H9 (cell line): Measurements from ENCODE around the gene DSCAM. TPM values are rescaled to one million over a fixed set of nuclear protein-coding genes. Genes with fewer than 3 reads are reported as not detected.

Source experiments
- DNase-seq: peaks from one replicate; pipeline ENCODE4 v3.0.0-alpha.2; 2017
- H2AFZ ChIP-seq: one replicate; pipeline ENCODE4 v1.6.1; 2013; ENCODE audit warnings: mild to moderate bottlenecking, low read length, control low read depth, moderate library complexity
- H2AK5ac ChIP-seq: 2 replicates; pipeline ENCODE4 v1.6.1; 2013; ENCODE audit warnings: low read length, control low read depth, mixed read lengths; ENCODE audit not compliant: insufficient read length
- H2BK120ac ChIP-seq: one replicate; pipeline ENCODE4 v1.6.1; 2013; ENCODE audit warnings: low read depth, mild to moderate bottlenecking, low read length, control low read depth, inconsistent platforms; ENCODE audit not compliant: poor library complexity, severe bottlenecking
- H2BK12ac ChIP-seq: 2 replicates; pipeline ENCODE4 v1.6.1; 2013; ENCODE audit warnings: low read length, control low read depth, mixed read lengths, low read depth; ENCODE audit not compliant: insufficient read length
- H2BK15ac ChIP-seq: 2 replicates; pipeline ENCODE4 v1.6.1; 2013; ENCODE audit warnings: low read depth, low read length, control low read depth
- H2BK20ac ChIP-seq: one replicate; pipeline ENCODE4 v1.6.1; 2013; ENCODE audit warnings: low read depth, mild to moderate bottlenecking, low read length, control low read depth, inconsistent platforms; ENCODE audit not compliant: poor library complexity, severe bottlenecking
- H2BK5ac ChIP-seq: 2 replicates; pipeline ENCODE4 v1.6.1; 2013; ENCODE audit warnings: low read length, control low read depth, mixed read lengths; ENCODE audit not compliant: insufficient read length
- H3K14ac ChIP-seq: 2 replicates; pipeline ENCODE4 v1.6.1; 2013; ENCODE audit warnings: low read length, control low read depth; ENCODE audit not compliant: insufficient read depth
- H3K18ac ChIP-seq: 2 replicates; pipeline ENCODE4 v1.6.1; 2013; ENCODE audit warnings: low read depth, mild to moderate bottlenecking, mixed read lengths, low read length, control low read depth; ENCODE audit not compliant: insufficient read length
- H3K23ac ChIP-seq: 2 replicates; pipeline ENCODE4 v1.6.1; 2013; ENCODE audit warnings: low read length, control low read depth, mixed read lengths, low read depth; ENCODE audit not compliant: insufficient read length
- H3K23me2 ChIP-seq: 2 replicates; pipeline ENCODE4 v1.6.1; 2013; ENCODE audit warnings: low read depth, mild to moderate bottlenecking, mixed read lengths, low read length, control low read depth; ENCODE audit not compliant: insufficient read length, poor library complexity, severe bottlenecking
- H3K27ac ChIP-seq: 2 replicates; pipeline ENCODE4 v1.5.1; 2013; ENCODE audit warnings: low read length, control low read depth, mixed read lengths, low read depth; ENCODE audit not compliant: insufficient read length
- H3K27me3 ChIP-seq: 2 replicates; pipeline ENCODE4 v1.6.1; 2013; ENCODE audit warnings: low read length, control low read depth, inconsistent platforms; ENCODE audit not compliant: insufficient read depth
- H3K4ac ChIP-seq: 2 replicates; pipeline ENCODE4 v1.6.1; 2013; ENCODE audit warnings: low read depth, mild to moderate bottlenecking, control low read depth, inconsistent platforms, low read length, moderate library complexity
- H3K4me1 ChIP-seq: 2 replicates; pipeline ENCODE4 v1.6.1; 2013; ENCODE audit warnings: low read length, control low read depth, inconsistent platforms; ENCODE audit not compliant: insufficient read depth
- H3K4me2 ChIP-seq: 2 replicates; pipeline ENCODE4 v1.6.1; 2013; ENCODE audit warnings: low read length, control low read depth, mixed read lengths; ENCODE audit not compliant: insufficient read length, insufficient read depth
- H3K56ac ChIP-seq: 2 replicates; pipeline ENCODE4 v1.6.1; 2013; ENCODE audit warnings: low read depth, mild to moderate bottlenecking, mixed read lengths, low read length, control low read depth; ENCODE audit not compliant: insufficient read length
- H3K79me1 ChIP-seq: 2 replicates; pipeline ENCODE4 v1.6.1; 2013; ENCODE audit warnings: low read depth, mild to moderate bottlenecking, moderate library complexity, low read length, control low read depth, inconsistent platforms; ENCODE audit not compliant: insufficient read depth, poor library complexity, severe bottlenecking
- H3K79me2 ChIP-seq: 2 replicates; pipeline ENCODE4 v1.6.1; 2013; ENCODE audit warnings: low read length, control low read depth, inconsistent platforms; ENCODE audit not compliant: insufficient read depth
- H3K9ac ChIP-seq: 2 replicates; pipeline ENCODE4 v1.6.1; 2013; ENCODE audit warnings: low read length, control low read depth, mixed read lengths; ENCODE audit not compliant: insufficient read length; ENCODE audit errors: extremely low read depth
- H3K9me3 ChIP-seq: one replicate; pipeline ENCODE4 v1.6.1; 2013; ENCODE audit warnings: low read depth, low read length, inconsistent platforms; ENCODE audit not compliant: control insufficient read depth
- H3T11ph ChIP-seq: one replicate; pipeline ENCODE4 v1.6.1; 2013; ENCODE audit warnings: mild to moderate bottlenecking, low read length, control low read depth, inconsistent platforms
- H4K20me1 ChIP-seq: one replicate; pipeline ENCODE4 v1.6.1; 2013; ENCODE audit not compliant: control insufficient read depth, insufficient read length, insufficient read depth
- H4K5ac ChIP-seq: 2 replicates; pipeline ENCODE4 v1.6.1; 2013; ENCODE audit warnings: low read depth, mild to moderate bottlenecking, mixed read lengths, low read length, control low read depth; ENCODE audit not compliant: insufficient read length
- H4K8ac ChIP-seq: replicated peaks from 2 replicates; pipeline ENCODE4 v1.6.1; 2013; ENCODE audit warnings: low read length, control low read depth, mixed read lengths, low read depth; ENCODE audit not compliant: insufficient read length
- H4K91ac ChIP-seq: 2 replicates; pipeline ENCODE4 v1.6.1; 2013; ENCODE audit warnings: low read depth, mild to moderate bottlenecking, moderate library complexity, mixed read lengths, low read length, control low read depth; ENCODE audit not compliant: insufficient read length
- H3K27ac Mint-ChIP-seq, 3 experiments: 2 replicates in 2 of 3; 3 replicates in 1 of 3; pipeline ENCODE4 v1.8.0; 2020 to 2021; ENCODE audit warnings: mixed read lengths in 3 of 3, mild to moderate bottlenecking in 1 of 3, moderate library complexity in 1 of 3
- H3K27me3 Mint-ChIP-seq: 2 replicates; pipeline ENCODE4 v1.8.0; 2021; ENCODE audit warnings: low read depth, mild to moderate bottlenecking, moderate library complexity, mixed read lengths
- H3K36me3 Mint-ChIP-seq, 3 experiments: 2 replicates in 2 of 3; 3 replicates in 1 of 3; pipeline ENCODE4 v1.8.0; 2020 to 2021; ENCODE audit warnings: low read depth in 3 of 3, mixed read lengths in 3 of 3; ENCODE audit not compliant: insufficient read depth in 1 of 3
- H3K4me1 Mint-ChIP-seq, 2 experiments: 2 replicates each; pipeline ENCODE4 v1.8.0; 2020; ENCODE audit warnings: mixed read lengths in 2 of 2
- H3K4me3 Mint-ChIP-seq, 2 experiments: 2 replicates in 1 of 2; 3 replicates in 1 of 2; pipeline ENCODE4 v1.8.0; 2020 to 2021; ENCODE audit warnings: mild to moderate bottlenecking in 2 of 2, mixed read lengths in 2 of 2, moderate library complexity in 1 of 2
- H3K9me3 Mint-ChIP-seq, 2 experiments: 2 replicates in 1 of 2; 3 replicates in 1 of 2; pipeline ENCODE4 v1.8.0; 2020; ENCODE audit warnings: mild to moderate bottlenecking in 2 of 2, mixed read lengths in 2 of 2, moderate library complexity in 1 of 2
- WGBS: extraction: QIAGEN DNeasy Blood & Tissue Kit; methylation state at CpG from one replicate; pipeline ENCODE4 v1.1.7; 2013; ENCODE audit warnings: missing lambda C conversion rate, low lambda C conversion rate, mixed read lengths; ENCODE audit not compliant: insufficient read length; ENCODE audit errors: extremely low coverage; 5-methylcytosine and 5-hydroxymethylcytosine counted together
- total RNA-seq: library from RNA; stranded (reverse); gene quantifications from 2 replicates; pipeline ENCODE4 v1.2.1, GENCODE V29; 2021
- TF ChIP-seq, protein P1 (sequence below): fragments of 200-600 bp; sonication (generic); conservative IDR thresholded peaks from 3 replicates; pipeline ENCODE4 v1.8.0; 2021; ENCODE audit warnings: antibody characterized with exemption, mild to moderate bottlenecking

DSCAM gene
- total RNA-seq, 1 experiment from 2014 or later: 0.17 TPM

DNA sequence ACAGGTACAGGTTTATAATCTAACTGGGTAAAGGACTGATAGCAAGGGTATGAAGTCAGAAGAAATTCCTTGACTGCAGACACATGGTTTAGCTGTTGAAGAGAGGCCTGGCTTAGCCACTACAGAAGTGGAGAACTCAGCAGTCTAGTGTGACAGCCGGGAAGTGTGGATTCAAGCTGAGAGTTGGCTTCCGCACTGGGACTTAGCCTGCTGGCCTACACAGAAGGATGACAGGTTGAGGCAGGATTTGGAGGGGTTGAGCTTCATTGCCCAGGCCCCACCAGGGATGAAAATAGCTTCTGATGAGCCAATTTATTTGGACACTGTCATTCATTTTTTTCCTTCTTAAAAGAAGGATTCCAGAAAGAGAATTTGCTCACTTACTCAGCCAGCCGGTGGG, 695.3 kb downstream of the DSCAM start:
- no peak overlapping the region for H2AK5ac ChIP-seq
- H3K27ac ChIP-seq: no peak overlapping the region
- no peak overlapping the region for H3K9ac ChIP-seq
- no peak overlapping the region for H2BK120ac ChIP-seq
- H2BK15ac ChIP-seq: no peak overlapping the region
- H3K23ac ChIP-seq: no peak overlapping the region
- no peak overlapping the region for H3K4me3 Mint-ChIP-seq
- H3K9me3 Mint-ChIP-seq: no peaks in the 10 kb centered on the region
- no peak overlapping the region for H3K4ac ChIP-seq
- no peak overlapping the region for H4K5ac ChIP-seq
- no peak overlapping the region for H4K91ac ChIP-seq
- H3K27ac Mint-ChIP-seq: no peak overlapping the region
- H3K4me2 ChIP-seq: no peak overlapping the region
- no peak overlapping the region for H2BK5ac ChIP-seq
- DNase-seq: no peak
- no peaks in the 10 kb centered on the region for H4K20me1 ChIP-seq
- no peak overlapping the region for H3K14ac ChIP-seq
- H3K23me2 ChIP-seq: no peaks in the 10 kb centered on the region
- no peaks in the 10 kb centered on the region for H3K79me2 ChIP-seq
- H3K4me1 Mint-ChIP-seq: peaks cover 4 to 5% of the 10 kb centered on the region in 2 experiments; a peak in 3 of 4 replicates
- no peak overlapping the region for H2AFZ ChIP-seq
- no peaks in the 10 kb centered on the region for H3K79me1 ChIP-seq
- no CpG with 5 or more reads among the region's 3 CpGs for WGBS
- no peak overlapping the region for H3K18ac ChIP-seq
- no peaks in the 10 kb centered on the region for H3K36me3 Mint-ChIP-seq
- peaks cover 1% of the 10 kb centered on the region for H3K27me3 Mint-ChIP-seq
- no peak overlapping the region for H2BK12ac ChIP-seq
- H2BK20ac ChIP-seq: no peak overlapping the region
- H3K9me3 ChIP-seq: no peaks in the 10 kb centered on the region
- no peak overlapping the region for H3K56ac ChIP-seq
- H3K4me1 ChIP-seq: no peaks in the 10 kb centered on the region
- no peaks in the 10 kb centered on the region for H3K27me3 ChIP-seq
- no peak overlapping the region for H3T11ph ChIP-seq
- no peak overlapping the region for H4K8ac ChIP-seq
- TF ChIP-seq, protein P1, sequence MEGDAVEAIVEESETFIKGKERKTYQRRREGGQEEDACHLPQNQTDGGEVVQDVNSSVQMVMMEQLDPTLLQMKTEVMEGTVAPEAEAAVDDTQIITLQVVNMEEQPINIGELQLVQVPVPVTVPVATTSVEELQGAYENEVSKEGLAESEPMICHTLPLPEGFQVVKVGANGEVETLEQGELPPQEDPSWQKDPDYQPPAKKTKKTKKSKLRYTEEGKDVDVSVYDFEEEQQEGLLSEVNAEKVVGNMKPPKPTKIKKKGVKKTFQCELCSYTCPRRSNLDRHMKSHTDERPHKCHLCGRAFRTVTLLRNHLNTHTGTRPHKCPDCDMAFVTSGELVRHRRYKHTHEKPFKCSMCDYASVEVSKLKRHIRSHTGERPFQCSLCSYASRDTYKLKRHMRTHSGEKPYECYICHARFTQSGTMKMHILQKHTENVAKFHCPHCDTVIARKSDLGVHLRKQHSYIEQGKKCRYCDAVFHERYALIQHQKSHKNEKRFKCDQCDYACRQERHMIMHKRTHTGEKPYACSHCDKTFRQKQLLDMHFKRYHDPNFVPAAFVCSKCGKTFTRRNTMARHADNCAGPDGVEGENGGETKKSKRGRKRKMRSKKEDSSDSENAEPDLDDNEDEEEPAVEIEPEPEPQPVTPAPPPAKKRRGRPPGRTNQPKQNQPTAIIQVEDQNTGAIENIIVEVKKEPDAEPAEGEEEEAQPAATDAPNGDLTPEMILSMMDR: no peak
